ENCODE data around the gene OLA1. TPM values are rescaled to one million over a fixed set of nuclear protein-coding genes. Genes with fewer than 3 reads are reported as not detected.

OLA1 gene
- polyA plus RNA-seq, 2 of the 4 experiments (the other 2 are of a cell fraction): 127 to 226 TPM

DNA sequence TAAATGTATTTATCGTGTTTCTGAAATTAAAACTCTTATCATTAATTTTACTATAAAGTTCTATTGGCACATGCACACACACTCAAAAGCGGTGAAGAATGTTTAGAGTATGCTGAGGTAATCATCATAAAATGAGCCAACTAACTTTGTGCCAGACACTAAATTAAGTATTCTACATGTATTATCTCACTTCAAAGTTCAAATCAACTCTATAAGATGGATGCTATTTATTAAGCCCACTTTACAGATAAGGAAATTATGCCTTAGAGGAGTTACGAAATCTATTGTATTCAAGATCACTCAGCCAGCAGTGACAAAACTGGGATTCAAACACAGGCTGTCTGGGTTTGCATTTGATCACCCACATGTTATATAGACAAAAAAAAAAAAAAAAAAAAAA, 24.9 kb downstream of the OLA1 start:
- no peaks in the 10 kb centered on the region for H3K9me3 ChIP-seq
- CTCF ChIA-PET: interaction anchor here (0.7 kb wide), 1 partner anchor 10 kb away, joined by 4 read pairs; no protein-coding TSS in a partner anchor
- FAIRE-seq: no peak
- no peak overlapping the region for H3K4me3 ChIP-seq
- TF ChIP-seq POLR2A (IDR thresholded peaks at IDR 0.05; ENCODE audit: low read length) (no peak), MYC (IDR thresholded peaks at IDR 0.05; ENCODE audit: borderline replicate concordance, low read length) (no peak), NPAS2 (CRISPR knock-in tag; IDR thresholded peaks at IDR 0.05; ENCODE audit: borderline replicate concordance) (no peak)
- POLR2A ChIA-PET: no interaction called here
- WGBS (ENCODE audit: missing lambda C conversion rate): 90% methylated on average over 3 of the region's 3 CpGs
- DNase-seq (ENCODE audit: low read depth in 1 of 2, low spot score in 1 of 2): no peak
- ATAC-seq: no peak
- H3K27ac ChIP-seq: no peak overlapping the region
- no peak overlapping the region for H3K4me2 ChIP-seq
- no peaks in the 10 kb centered on the region for H3K4me1 ChIP-seq

DNA sequence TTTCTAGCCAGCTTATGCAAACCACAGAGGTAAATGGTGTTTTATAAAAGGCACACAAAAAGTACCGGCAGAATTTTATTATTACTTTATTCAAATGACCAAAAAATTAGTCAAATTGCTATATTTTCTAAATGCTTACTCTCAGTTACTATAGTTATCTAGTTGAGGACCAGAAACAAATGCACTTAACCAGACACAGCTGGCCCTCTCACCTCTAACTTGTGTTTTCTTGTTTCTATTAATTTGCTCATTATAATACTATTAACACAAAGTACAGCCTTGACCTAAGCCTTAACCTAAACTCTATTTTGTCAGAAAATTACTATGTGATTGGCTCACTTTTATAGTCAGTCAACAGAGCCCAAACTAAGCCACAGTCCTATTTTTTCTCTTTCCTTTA, 26.2 kb downstream of the OLA1 start:
- no peak for FAIRE-seq
- H3K27ac ChIP-seq: no peak overlapping the region
- ATAC-seq: no peak
- no peaks in the 10 kb centered on the region for H3K4me1 ChIP-seq
- no peak overlapping the region for H3K4me3 ChIP-seq
- no peak overlapping the region for H3K4me2 ChIP-seq
- no peaks in the 10 kb centered on the region for H3K9me3 ChIP-seq
- ChIA-PET CTCF (interaction anchor here (0.6 to 1.0 kb wide), 2 partner anchors 8 to 241 kb away, joined by 3 to 4 read pairs; no protein-coding TSS in a partner anchor), POLR2A (no interaction called here)
- WGBS (ENCODE audit: missing lambda C conversion rate): 96% methylated on average over 1 of the region's 1 CpG
- no peak for DNase-seq (ENCODE audit: low read depth in 1 of 2, low spot score in 1 of 2)
- TF ChIP-seq TP53 (CRISPR knock-in tag; IDR thresholded peaks at IDR 0.05) (no peak), FOSB (CRISPR knock-in tag; IDR thresholded peaks at IDR 0.05) (no peak), CHD2 (IDR thresholded peaks at IDR 0.05; ENCODE audit: low read length, partially characterized antibody) (no peak), EP300 (IDR thresholded peaks at IDR 0.05) (no peak), RFX5 (IDR thresholded peaks at IDR 0.05) (no peak)

DNA sequence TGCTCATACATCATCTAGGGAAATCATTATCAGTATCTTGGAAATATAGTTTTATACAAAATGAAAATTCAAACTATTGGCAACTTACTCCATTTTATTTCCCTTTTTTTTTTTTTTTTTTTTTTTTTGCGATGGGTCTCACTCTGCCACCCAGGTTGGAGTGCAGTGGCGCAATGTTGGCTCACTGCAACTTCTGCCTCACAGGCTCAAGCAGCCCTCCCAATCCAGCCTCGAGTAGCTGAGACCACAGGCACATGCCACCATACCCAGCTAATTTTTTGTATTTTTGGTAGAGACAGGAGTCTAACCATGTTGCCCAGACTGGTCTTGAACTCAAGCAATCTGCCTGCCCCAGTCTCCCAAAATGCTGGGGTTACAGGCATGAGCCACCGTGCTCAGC, 29.0 kb downstream of the OLA1 start:
- no peak for FAIRE-seq
- no peaks in the 10 kb centered on the region for H3K9me3 ChIP-seq
- no peak overlapping the region for H3K27ac ChIP-seq
- no peak overlapping the region for H3K4me3 ChIP-seq
- WGBS (ENCODE audit: missing lambda C conversion rate): 96% methylated on average over 4 of the region's 4 CpGs
- H3K4me2 ChIP-seq: no peak overlapping the region
- no peaks in the 10 kb centered on the region for H3K4me1 ChIP-seq
- no peak for ATAC-seq
- DNase-seq (ENCODE audit: low read depth in 1 of 2, low spot score in 1 of 2): no peak
- POLR2A ChIA-PET: no interaction called here
- TF ChIP-seq CHD2 (IDR thresholded peaks at IDR 0.05; ENCODE audit: low read length, partially characterized antibody) (no peak), CHD4 (IDR thresholded peaks at IDR 0.05; ENCODE audit: borderline replicate concordance) (no peak), RFX5 (IDR thresholded peaks at IDR 0.05) (no peak)
- CTCF ChIA-PET: interaction anchor here (1.8 kb wide), 1 partner anchor 117 kb away, joined by 4 read pairs; no protein-coding TSS in a partner anchor

DNA sequence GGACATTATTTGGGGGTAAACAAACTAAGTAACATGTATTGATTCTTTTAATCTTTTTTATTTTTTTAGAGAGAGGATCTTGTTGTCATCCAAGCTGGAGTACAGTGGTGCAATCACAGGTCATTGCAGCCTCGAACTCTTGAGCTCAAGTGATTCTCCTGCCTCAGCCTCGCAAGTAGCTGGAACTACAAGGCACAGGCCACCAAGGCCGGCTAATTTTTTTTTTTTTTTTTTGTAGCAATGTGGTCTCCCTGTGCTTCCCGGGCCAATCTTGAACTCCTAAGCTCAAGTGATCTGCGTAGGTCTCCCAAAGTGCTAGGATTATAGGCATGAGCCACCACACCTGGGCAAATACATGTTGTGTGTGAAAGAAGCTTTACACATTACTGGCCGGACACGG, 29.6 kb downstream of the OLA1 start:
- no peak overlapping the region for H3K27ac ChIP-seq
- ChIA-PET CTCF (interaction anchor here (1.8 kb wide), 1 partner anchor 118 kb away, joined by 4 read pairs; no protein-coding TSS in a partner anchor), POLR2A (no interaction called here)
- FAIRE-seq (no peak), DNase-seq (ENCODE audit: low read depth in 1 of 2, low spot score in 1 of 2) (no peak), ATAC-seq (no peak)
- no peaks in the 10 kb centered on the region for H3K9me3 ChIP-seq
- H3K4me2 ChIP-seq: no peak overlapping the region
- no peak overlapping the region for H3K4me3 ChIP-seq
- 75% methylated on average over 7 of the region's 7 CpGs for WGBS (ENCODE audit: missing lambda C conversion rate)
- H3K4me1 ChIP-seq: no peaks in the 10 kb centered on the region
- TF ChIP-seq BHLHE40 (IDR thresholded peaks at IDR 0.05; ENCODE audit: low read depth, low read length) (no peak), GATA3 (IDR thresholded peaks at IDR 0.05; ENCODE audit: borderline replicate concordance) (no peak), FOXS1 (CRISPR knock-in tag; IDR thresholded peaks at IDR 0.05) (no peak), MAZ (IDR thresholded peaks at IDR 0.05; ENCODE audit: borderline replicate concordance, low read depth, low read length) (no peak), JUNB (IDR thresholded peaks at IDR 0.05) (no peak), POLR2AphosphoS2 (conservative IDR thresholded peaks at IDR 0.05; ENCODE audit: low read length) (no peak)

DNA sequence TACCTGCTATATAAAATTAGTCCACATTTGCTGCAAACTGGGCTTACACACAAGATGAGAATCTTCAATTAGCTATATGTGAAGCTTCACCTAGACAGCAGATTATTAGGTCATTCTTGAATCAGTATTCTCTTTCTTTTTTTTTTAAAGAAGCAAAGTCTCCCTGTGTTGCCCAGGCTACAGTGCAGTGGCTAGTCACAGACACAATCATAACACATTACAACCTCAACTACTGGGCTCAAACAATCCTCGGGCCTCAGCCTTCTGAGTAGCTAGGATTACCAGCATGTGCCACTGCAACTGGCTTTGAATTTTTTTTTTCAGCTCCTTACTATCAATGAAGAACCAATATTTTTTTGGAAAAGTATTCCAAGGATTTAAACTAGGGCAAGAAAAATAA, 30.5 kb downstream of the OLA1 start:
- CTCF ChIA-PET: interaction anchor here (1.1 kb wide), 1 partner anchor 22 kb away, joined by 3 read pairs; no protein-coding TSS in a partner anchor

More for the DNA sequence above, 30.5 kb downstream of the OLA1 start:
- FAIRE-seq: no peak
- POLR2A ChIA-PET: interaction anchor here (0.6 kb wide), 1 partner anchor 254 kb away, joined by 4 read pairs; no protein-coding TSS in a partner anchor
- Histone ChIP-seq H3K4me2 (no peak overlapping the region), H3K27ac (no peak overlapping the region), H3K9me3 (no peaks in the 10 kb centered on the region), H3K4me1 (no peaks in the 10 kb centered on the region), H3K4me3 (no peak overlapping the region)
- WGBS (ENCODE audit: missing lambda C conversion rate): 83% methylated on average over 1 of the region's 1 CpG
- DNase-seq (ENCODE audit: low read depth in 1 of 2, low spot score in 1 of 2): no peak
- no peak for ATAC-seq
- TF ChIP-seq ZFP36 (IDR thresholded peaks at IDR 0.05; ENCODE audit: borderline replicate concordance, partially characterized antibody) (no peak), RAD21 (conservative IDR thresholded peaks at IDR 0.05 in 1 of 2, IDR thresholded peaks at IDR 0.05 in 1 of 2) (no peak), MAFK (IDR thresholded peaks at IDR 0.05; ENCODE audit: partially characterized antibody) (no peak), ESRRA (IDR thresholded peaks at IDR 0.05; ENCODE audit: borderline replicate concordance, low read length) (no peak), HOXA7 (CRISPR knock-in tag; IDR thresholded peaks at IDR 0.05) (no peak), POLR2AphosphoS2 (conservative IDR thresholded peaks at IDR 0.05; ENCODE audit: low read length) (no peak), ZC3H11A (IDR thresholded peaks at IDR 0.05) (no peak), POLR2A (IDR thresholded peaks at IDR 0.05; ENCODE audit: low read length) (no peak), MYC (IDR thresholded peaks at IDR 0.05; ENCODE audit: borderline replicate concordance, low read length) (no peak), MAZ (IDR thresholded peaks at IDR 0.05; ENCODE audit: borderline replicate concordance, low read depth, low read length) (no peak)
- TF ChIP-seq, protein P1, sequence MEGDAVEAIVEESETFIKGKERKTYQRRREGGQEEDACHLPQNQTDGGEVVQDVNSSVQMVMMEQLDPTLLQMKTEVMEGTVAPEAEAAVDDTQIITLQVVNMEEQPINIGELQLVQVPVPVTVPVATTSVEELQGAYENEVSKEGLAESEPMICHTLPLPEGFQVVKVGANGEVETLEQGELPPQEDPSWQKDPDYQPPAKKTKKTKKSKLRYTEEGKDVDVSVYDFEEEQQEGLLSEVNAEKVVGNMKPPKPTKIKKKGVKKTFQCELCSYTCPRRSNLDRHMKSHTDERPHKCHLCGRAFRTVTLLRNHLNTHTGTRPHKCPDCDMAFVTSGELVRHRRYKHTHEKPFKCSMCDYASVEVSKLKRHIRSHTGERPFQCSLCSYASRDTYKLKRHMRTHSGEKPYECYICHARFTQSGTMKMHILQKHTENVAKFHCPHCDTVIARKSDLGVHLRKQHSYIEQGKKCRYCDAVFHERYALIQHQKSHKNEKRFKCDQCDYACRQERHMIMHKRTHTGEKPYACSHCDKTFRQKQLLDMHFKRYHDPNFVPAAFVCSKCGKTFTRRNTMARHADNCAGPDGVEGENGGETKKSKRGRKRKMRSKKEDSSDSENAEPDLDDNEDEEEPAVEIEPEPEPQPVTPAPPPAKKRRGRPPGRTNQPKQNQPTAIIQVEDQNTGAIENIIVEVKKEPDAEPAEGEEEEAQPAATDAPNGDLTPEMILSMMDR (IDR thresholded peaks at IDR 0.05): no peak
- TF ChIP-seq, protein P2, sequence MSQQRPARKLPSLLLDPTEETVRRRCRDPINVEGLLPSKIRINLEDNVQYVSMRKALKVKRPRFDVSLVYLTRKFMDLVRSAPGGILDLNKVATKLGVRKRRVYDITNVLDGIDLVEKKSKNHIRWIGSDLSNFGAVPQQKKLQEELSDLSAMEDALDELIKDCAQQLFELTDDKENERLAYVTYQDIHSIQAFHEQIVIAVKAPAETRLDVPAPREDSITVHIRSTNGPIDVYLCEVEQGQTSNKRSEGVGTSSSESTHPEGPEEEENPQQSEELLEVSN (IDR thresholded peaks at IDR 0.05; ENCODE audit: borderline replicate concordance, low read depth): no peak
- TF ChIP-seq, protein P3, sequence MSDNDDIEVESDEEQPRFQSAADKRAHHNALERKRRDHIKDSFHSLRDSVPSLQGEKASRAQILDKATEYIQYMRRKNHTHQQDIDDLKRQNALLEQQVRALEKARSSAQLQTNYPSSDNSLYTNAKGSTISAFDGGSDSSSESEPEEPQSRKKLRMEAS (IDR thresholded peaks at IDR 0.05): no peak

Data from A549 (cell line).